Tibial artery (tissue), 4 donors: ENCODE results near the gene SCML1.
"Not testable (repeated sequence)": the region's sequence is repeated elsewhere in the genome, so short reads cannot be mapped to it uniquely, and the experiment has no call there.

Experiments used
- DNase-seq, 2 donors: peaks; one replicate each; pipeline ENCODE4 v3.0.0-alpha.2; 2019
- H3K27ac ChIP-seq, 2 donors: fragments of 200-600 bp; sonication (generic) in 1 of 2; 1 replicate in 1 of 2; 2 replicates in 1 of 2; pipeline ENCODE4 v1.5.1; 2018 to 2019; ENCODE audit warnings: mild to moderate bottlenecking in 1 of 2
- H3K27me3 ChIP-seq, 2 donors: fragments of 200-600 bp; sonication (generic) in 1 of 2; one replicate each; pipeline versions ENCODE4 v1.5.1 to v1.6.0; 2016 to 2019
- H3K36me3 ChIP-seq, 3 donors: fragments of 200-600 bp; sonication (generic) in 2 of 3; one replicate each; pipeline ENCODE4 v1.5.1; 2016 to 2019; ENCODE audit warnings: mild to moderate bottlenecking in 2 of 3
- H3K4me1 ChIP-seq, 4 donors: fragments of 200-600 bp; sonication (generic) in 2 of 4; 1 replicate in 3 of 4; 2 replicates in 1 of 4; pipeline ENCODE4 v1.5.1; 2016 to 2019
- H3K4me3 ChIP-seq, 2 donors: fragments of 200-600 bp; sonication (generic) in 1 of 2; 1 replicate in 1 of 2; 2 replicates in 1 of 2; pipeline ENCODE4 v1.5.1; 2018 to 2019; ENCODE audit warnings: mild to moderate bottlenecking in 2 of 2
- H3K9me3 ChIP-seq, 3 donors: fragments of 200-600 bp; sonication (generic) in 1 of 3; one replicate each; pipeline ENCODE4 v1.5.1; 2016 to 2019
- intact Hi-C: fragments of 100-400 bp; cut with DNase I; formaldehyde crosslinking; loops from one replicate; pipeline ENCODE4 v1.15.0; 2023; ENCODE audit warnings: low total_unique reads
- TF ChIP-seq, protein P1 (sequence below), 2 experiments: fragments of 200-600 bp in 1 of 2; fragments of 450-650 bp in 1 of 2; IDR thresholded peaks; one replicate each; pipeline ENCODE4 v1.5.1; 2017 to 2019; ENCODE audit warnings: antibody characterized with exemption in 2 of 2, mild to moderate bottlenecking in 1 of 2, moderate library complexity in 1 of 2

SCML1 gene

DNA sequence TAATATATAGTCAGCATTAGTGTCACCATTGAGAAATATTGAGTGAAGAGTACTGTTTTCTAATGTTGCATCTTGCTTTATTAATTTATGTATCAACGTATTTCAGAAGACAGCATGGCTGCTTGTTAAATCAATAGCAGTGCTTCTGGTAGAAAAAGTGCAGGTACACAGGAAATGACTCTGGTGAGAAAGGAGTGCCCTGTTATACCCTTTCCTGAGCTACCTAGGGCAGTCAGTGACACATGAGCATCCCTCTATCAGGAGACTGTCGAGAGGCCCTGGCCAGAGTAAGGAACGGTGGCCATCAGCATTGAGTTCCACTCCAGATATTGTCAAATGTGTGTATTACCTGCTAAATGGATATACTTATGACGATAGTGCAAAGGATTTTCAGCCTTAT, 42.1 kb downstream of the SCML1 start:
- Histone ChIP-seq H3K36me3 (no peaks in the 10 kb centered on the region), H3K27ac (no peak overlapping the region), H3K4me3 (no peak overlapping the region), H3K9me3 (no peaks in the 10 kb centered on the region), H3K27me3 (no peaks in the 10 kb centered on the region), H3K4me1 (no peaks in the 10 kb centered on the region)
- no peak for DNase-seq
- TF ChIP-seq, protein P1, sequence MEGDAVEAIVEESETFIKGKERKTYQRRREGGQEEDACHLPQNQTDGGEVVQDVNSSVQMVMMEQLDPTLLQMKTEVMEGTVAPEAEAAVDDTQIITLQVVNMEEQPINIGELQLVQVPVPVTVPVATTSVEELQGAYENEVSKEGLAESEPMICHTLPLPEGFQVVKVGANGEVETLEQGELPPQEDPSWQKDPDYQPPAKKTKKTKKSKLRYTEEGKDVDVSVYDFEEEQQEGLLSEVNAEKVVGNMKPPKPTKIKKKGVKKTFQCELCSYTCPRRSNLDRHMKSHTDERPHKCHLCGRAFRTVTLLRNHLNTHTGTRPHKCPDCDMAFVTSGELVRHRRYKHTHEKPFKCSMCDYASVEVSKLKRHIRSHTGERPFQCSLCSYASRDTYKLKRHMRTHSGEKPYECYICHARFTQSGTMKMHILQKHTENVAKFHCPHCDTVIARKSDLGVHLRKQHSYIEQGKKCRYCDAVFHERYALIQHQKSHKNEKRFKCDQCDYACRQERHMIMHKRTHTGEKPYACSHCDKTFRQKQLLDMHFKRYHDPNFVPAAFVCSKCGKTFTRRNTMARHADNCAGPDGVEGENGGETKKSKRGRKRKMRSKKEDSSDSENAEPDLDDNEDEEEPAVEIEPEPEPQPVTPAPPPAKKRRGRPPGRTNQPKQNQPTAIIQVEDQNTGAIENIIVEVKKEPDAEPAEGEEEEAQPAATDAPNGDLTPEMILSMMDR (IDR thresholded peaks at IDR 0.05) = no peak
- intact Hi-C loops = no loop called here

DNA sequence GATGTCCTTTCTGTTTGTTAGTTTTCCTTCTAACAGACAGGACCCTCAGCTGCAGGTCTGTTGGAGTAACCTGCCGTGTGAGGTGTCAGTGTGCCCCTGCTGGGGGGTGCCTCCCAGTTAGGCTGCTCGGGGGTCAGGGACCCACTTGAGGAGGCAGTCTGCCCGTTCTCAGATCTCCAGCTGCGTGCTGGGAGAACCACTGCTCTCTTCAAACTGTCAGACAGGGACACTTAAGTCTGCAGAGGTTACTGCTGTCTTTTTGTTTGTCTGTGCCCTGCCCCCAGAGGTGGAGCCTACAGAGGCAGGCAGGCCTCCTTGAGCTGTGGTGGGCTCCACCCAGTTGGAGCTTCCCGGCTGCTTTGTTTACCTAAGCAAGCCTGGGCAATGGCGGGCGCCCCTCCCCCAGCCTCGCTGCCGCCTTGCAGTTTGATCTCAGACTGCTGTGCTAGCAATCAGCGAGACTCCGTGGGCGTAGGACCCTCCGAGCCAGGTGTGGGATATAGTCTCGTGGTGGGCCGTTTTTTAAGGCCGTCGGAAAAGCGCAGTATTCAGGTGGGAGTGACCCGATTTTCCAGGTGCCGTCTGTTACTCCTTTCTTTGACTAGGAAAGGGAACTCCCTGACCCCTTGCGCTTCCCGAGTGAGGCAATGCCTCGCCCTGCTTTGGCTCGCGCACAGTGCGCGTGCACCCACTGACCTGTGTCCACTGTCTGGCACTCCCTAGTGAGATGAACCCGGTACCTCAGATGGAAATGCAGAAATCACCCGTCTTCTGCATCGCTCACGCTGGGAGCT, 49.5 kb downstream of the SCML1 start:
- DNase-seq, H3K36me3 ChIP-seq, H3K4me1 ChIP-seq, H3K4me3 ChIP-seq, H3K27ac ChIP-seq, H3K27me3 ChIP-seq, intact Hi-C loops, H3K9me3 ChIP-seq: not testable (repeated sequence)

DNA sequence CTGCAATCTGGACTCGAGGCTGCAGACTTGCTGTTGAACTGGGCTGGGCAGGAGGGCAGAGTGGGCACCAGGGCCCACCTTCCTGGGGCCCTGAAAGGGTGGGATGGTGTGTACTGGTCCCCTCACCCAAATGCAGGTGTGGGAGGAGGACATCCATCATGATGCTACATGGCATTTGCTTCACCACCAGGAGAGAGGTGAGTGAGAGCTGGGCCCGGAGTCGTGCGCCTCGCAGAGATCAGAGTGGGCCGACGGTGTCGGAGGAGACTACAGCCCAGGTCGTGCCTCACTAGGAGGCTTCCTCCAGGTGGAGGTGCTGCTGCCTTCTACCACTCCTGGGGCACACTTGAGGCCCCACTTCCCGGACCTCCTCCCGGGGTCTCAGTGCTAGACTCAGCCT, 50.3 kb downstream of the SCML1 start:
- Histone ChIP-seq H3K9me3 (no peaks in the 10 kb centered on the region), H3K27ac (no peak overlapping the region), H3K4me3 (no peak overlapping the region), H3K36me3 (no peaks in the 10 kb centered on the region), H3K27me3 (no peaks in the 10 kb centered on the region), H3K4me1 (no peaks in the 10 kb centered on the region)
- intact Hi-C loops = no loop called here
- DNase-seq = no peak
- TF ChIP-seq, protein P1 (IDR thresholded peaks at IDR 0.05) = no peak

DNA sequence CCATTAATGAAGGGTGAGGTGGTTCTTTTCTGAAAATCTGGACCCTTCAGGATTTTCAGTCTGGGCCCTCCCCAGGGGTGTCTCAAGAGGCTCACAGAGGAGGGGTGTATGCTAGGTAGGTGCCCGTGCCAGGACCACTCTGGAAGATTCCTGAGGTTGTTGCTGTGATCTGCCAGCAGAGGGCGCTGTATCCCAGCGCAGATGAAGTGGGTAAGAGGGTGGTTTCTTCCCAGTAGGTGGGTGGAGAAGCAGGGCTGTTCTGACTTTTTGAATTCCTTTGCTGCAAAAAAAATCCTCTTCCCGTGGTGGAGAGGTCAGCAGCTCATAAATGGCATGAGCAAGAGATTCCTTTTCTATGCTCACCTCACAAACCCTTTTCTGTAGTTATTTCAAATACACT, 51.1 kb downstream of the SCML1 start:
- H3K27me3 ChIP-seq = no peaks in the 10 kb centered on the region
- TF ChIP-seq, protein P1 (IDR thresholded peaks at IDR 0.05) = peak; percentile 67 to 68
- intact Hi-C loops = no loop called here
- no peak overlapping the region for H3K4me3 ChIP-seq
- no peak for DNase-seq
- no peaks in the 10 kb centered on the region for H3K9me3 ChIP-seq
- H3K36me3 ChIP-seq = no peaks in the 10 kb centered on the region
- no peak overlapping the region for H3K27ac ChIP-seq
- no peaks in the 10 kb centered on the region for H3K4me1 ChIP-seq

DNA sequence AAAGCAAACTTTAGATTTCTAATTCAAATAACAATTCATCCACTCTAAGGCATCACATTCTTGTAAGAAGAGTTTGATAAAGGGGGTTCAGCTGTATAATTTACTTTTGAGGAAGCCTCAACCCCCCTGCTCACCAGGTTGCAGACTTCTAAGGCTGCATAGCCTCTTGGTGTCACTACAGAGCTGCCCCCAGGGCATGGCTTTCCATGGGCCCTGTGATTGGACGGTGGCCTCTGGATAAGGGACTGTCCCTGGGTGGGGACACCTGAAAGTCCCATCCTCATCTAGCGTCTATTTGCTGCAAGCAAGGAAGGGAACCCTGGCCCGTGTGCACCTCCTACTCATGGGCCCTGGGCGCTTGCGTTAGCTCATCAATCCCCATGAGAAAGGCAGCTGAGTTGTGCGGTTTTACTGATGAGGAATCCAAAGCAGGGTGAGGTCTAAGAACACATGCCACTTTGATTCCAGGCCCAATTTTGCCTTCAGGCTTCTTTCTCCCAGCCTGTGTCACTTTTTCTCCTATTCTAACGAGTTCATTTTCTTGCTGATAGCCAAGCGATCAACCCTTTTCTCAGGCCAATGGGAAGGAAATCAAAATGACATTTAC, 51.8 kb downstream of the SCML1 start:
- no peak for DNase-seq
- no peaks in the 10 kb centered on the region for H3K9me3 ChIP-seq
- H3K4me3 ChIP-seq = no peak overlapping the region
- no peaks in the 10 kb centered on the region for H3K4me1 ChIP-seq
- TF ChIP-seq, protein P1 (IDR thresholded peaks at IDR 0.05) = no peak
- H3K27me3 ChIP-seq = no peaks in the 10 kb centered on the region
- no peak overlapping the region for H3K27ac ChIP-seq
- intact Hi-C loops = no loop called here
- H3K36me3 ChIP-seq = no peaks in the 10 kb centered on the region

DNA sequence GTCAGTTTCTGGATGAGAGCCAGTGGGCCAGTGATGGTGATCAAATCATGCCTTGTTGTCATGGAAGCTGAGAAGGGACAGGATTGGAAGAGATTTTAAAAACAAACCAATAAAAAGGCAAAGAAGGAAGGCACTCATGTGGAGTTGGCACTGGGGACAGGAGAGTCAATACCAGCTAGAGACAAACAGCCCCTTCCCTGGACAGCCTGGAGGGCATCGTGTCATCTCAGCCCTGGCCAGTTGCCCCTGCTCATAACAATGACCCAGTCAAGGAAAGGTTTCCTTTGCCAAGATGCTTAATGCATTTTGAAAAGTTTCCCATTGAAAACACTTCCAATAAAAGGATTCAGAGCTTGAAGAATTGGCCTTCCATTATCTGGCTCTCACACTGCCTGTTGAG, 55.5 kb downstream of the SCML1 start:
- Histone ChIP-seq H3K4me1 (no peaks in the 10 kb centered on the region), H3K27me3 (no peaks in the 10 kb centered on the region), H3K9me3 (no peaks in the 10 kb centered on the region), H3K36me3 (peaks cover 0 to 1% (median 0%) of the 10 kb centered on the region in 3 donors), H3K4me3 (no peak overlapping the region), H3K27ac (no peak overlapping the region)
- TF ChIP-seq, protein P1 (IDR thresholded peaks at IDR 0.05) = no peak
- intact Hi-C loops = no loop called here
- no peak for DNase-seq
